Tibial artery (tissue), 4 donors: ENCODE data around the gene COX20.
A peak's percentile ranks its signal among the peaks of the same experiment; 100 is the strongest.

Experiments used
- DNase-seq, 2 donors: peaks; one replicate each; pipeline ENCODE4 v3.0.0-alpha.2; 2019
- H3K27ac ChIP-seq, 2 donors: fragments of 200-600 bp; sonication (generic) in 1 of 2; 1 replicate in 1 of 2; 2 replicates in 1 of 2; pipeline ENCODE4 v1.5.1; 2018 to 2019; ENCODE audit warnings: mild to moderate bottlenecking in 1 of 2
- H3K27me3 ChIP-seq, 2 donors: fragments of 200-600 bp; sonication (generic) in 1 of 2; one replicate each; pipeline versions ENCODE4 v1.5.1 to v1.6.0; 2016 to 2019
- H3K36me3 ChIP-seq, 3 donors: fragments of 200-600 bp; sonication (generic) in 2 of 3; one replicate each; pipeline ENCODE4 v1.5.1; 2016 to 2019; ENCODE audit warnings: mild to moderate bottlenecking in 2 of 3
- H3K4me1 ChIP-seq, 4 donors: fragments of 200-600 bp; sonication (generic) in 2 of 4; 1 replicate in 3 of 4; 2 replicates in 1 of 4; pipeline ENCODE4 v1.5.1; 2016 to 2019
- H3K4me3 ChIP-seq, 2 donors: fragments of 200-600 bp; sonication (generic) in 1 of 2; 1 replicate in 1 of 2; 2 replicates in 1 of 2; pipeline ENCODE4 v1.5.1; 2018 to 2019; ENCODE audit warnings: mild to moderate bottlenecking in 2 of 2
- H3K9me3 ChIP-seq, 3 donors: fragments of 200-600 bp; sonication (generic) in 1 of 3; one replicate each; pipeline ENCODE4 v1.5.1; 2016 to 2019
- CTCF ChIP-seq, 2 experiments: fragments of 200-600 bp in 1 of 2; fragments of 450-650 bp in 1 of 2; IDR thresholded peaks; one replicate each; pipeline ENCODE4 v1.5.1; 2017 to 2019; ENCODE audit warnings: antibody characterized with exemption in 2 of 2, mild to moderate bottlenecking in 1 of 2, moderate library complexity in 1 of 2
- intact Hi-C: fragments of 100-400 bp; cut with DNase I; formaldehyde crosslinking; loops from one replicate; pipeline ENCODE4 v1.15.0; 2023; ENCODE audit warnings: low total_unique reads

Gene COX20

GRCh38 chr1:244835276-244836134, at the start of gene COX20:
Gene COX20 (plus strand): TSS chr1:244835658. CDS start chr1:244835715, 57 bp downstream.
- Histone ChIP-seq H3K4me1 (peaks cover 0 to 46% (median 28%) of the 10 kb centered on the region in 4 donors), H3K9me3 (no peaks in the 10 kb centered on the region), H3K27me3 (no peaks in the 10 kb centered on the region), H3K27ac (peak within 1 kb of the TSS; percentile 97 to 98), H3K4me3 (peak within 1 kb of the TSS; percentile 65 to 72), H3K36me3 (peaks cover 0 to 6% (median 3%) of the 10 kb centered on the region in 3 donors)
- peak; percentile 4 to 6 for TF ChIP-seq CTCF (IDR thresholded peaks at IDR 0.05)
- intact Hi-C loops = loop anchor here (2.0 kb wide), 2 partner anchors 27 to 135 kb away; no protein-coding TSS in a partner anchor
- DNase-seq = peak; percentile 86 to 95

- Histone ChIP-seq H3K27ac (no peak overlapping the region), H3K9me3 (no peaks in the 10 kb centered on the region), H3K4me3 (no peak overlapping the region), H3K4me1 (peaks cover 0 to 4% (median 0%) of the 10 kb centered on the region in 4 donors), H3K36me3 (no peaks in the 10 kb centered on the region), H3K27me3 (no peaks in the 10 kb centered on the region)
- TF ChIP-seq CTCF (IDR thresholded peaks at IDR 0.05) = no peak
- intact Hi-C loops = no loop called here
- no peak for DNase-seq
These were observed 46.8 kb upstream of the COX20 start for GRCh38 chr1:244788493-244789275.

GRCh38 chr1:244789276-244789580, 46.2 kb upstream of the COX20 start:
- Histone ChIP-seq H3K27me3 (no peaks in the 10 kb centered on the region), H3K27ac (no peak overlapping the region), H3K36me3 (no peaks in the 10 kb centered on the region), H3K4me3 (no peak overlapping the region), H3K9me3 (no peaks in the 10 kb centered on the region), H3K4me1 (peaks cover 0 to 4% (median 0%) of the 10 kb centered on the region in 4 donors)
- no peak for TF ChIP-seq CTCF (IDR thresholded peaks at IDR 0.05)
- DNase-seq = no peak
- intact Hi-C loops = no loop called here

GRCh38 chr1:244789731-244790130, 45.7 kb upstream of the COX20 start:
- H3K36me3 ChIP-seq = no peaks in the 10 kb centered on the region
- intact Hi-C loops = loop anchor here (10.0 kb wide), 1 partner anchor 255 kb away; no protein-coding TSS in a partner anchor
- no peaks in the 10 kb centered on the region for H3K9me3 ChIP-seq
- no peak for DNase-seq
- TF ChIP-seq CTCF (IDR thresholded peaks at IDR 0.05) = no peak
- H3K27me3 ChIP-seq = no peaks in the 10 kb centered on the region
- H3K27ac ChIP-seq = no peak overlapping the region
- H3K4me3 ChIP-seq = no peak overlapping the region
- peaks cover 0 to 4% (median 0%) of the 10 kb centered on the region in 4 donors for H3K4me1 ChIP-seq

- Histone ChIP-seq H3K4me3 (no peak overlapping the region), H3K36me3 (no peaks in the 10 kb centered on the region), H3K4me1 (peaks cover 0 to 4% (median 0%) of the 10 kb centered on the region in 4 donors), H3K9me3 (no peaks in the 10 kb centered on the region), H3K27ac (no peak overlapping the region), H3K27me3 (no peaks in the 10 kb centered on the region)
- TF ChIP-seq CTCF (IDR thresholded peaks at IDR 0.05) = no peak
- intact Hi-C loops = loop anchor here (10.0 kb wide), 1 partner anchor 254 kb away; no protein-coding TSS in a partner anchor
- peak in 1 of 2 donors; percentile 19 for DNase-seq
These were observed 44.4 kb upstream of the COX20 start for GRCh38 chr1:244791061-244791460.
